OCI-LY7 (cell line): ENCODE results near the gene CRY2. TPM values are rescaled to one million over a fixed set of nuclear protein-coding genes. Genes with fewer than 3 reads are reported as not detected.

Experiments
- BruUV-seq: library from RNA; stranded (reverse); fragments of 400-500 nt; replicated peaks from 2 replicates; lab custom pipeline; 2021; lab: Mats Ljungman, UMichigan
- CTCF ChIA-PET: fragments of 300-600 bp; sonication (Branson Sonifier 250); formaldehyde crosslinking; loops from one replicate; lab custom pipeline; 2022; ENCODE audit warnings: antibody characterized with exemption; ENCODE audit not compliant: unreplicated experiment; lab: Charles Lee
- POLR2A ChIA-PET: fragments of 300-600 bp; sonication (Branson Sonifier 250); formaldehyde crosslinking; loops from one replicate; lab custom pipeline; 2022; ENCODE audit warnings: antibody characterized with exemption; lab: Charles Lee
- DNase-seq: peaks from one replicate; pipeline ENCODE4 v3.0.0-alpha.2; 2015; ENCODE audit warnings: low spot score
- H2AFZ ChIP-seq: fragments of 200-600 bp; sonication (generic), shearing (Covaris generic); 2 replicates; pipeline ENCODE4 v1.6.1; 2014; ENCODE audit warnings: mild to moderate bottlenecking, antibody characterized with exemption, low read length, moderate library complexity
- H3K27ac ChIP-seq: fragments of 200-600 bp; sonication (generic); 2 replicates; pipeline ENCODE4 v1.5.1; 2014; ENCODE audit warnings: mixed run types, low read depth, mild to moderate bottlenecking, moderate library complexity, low read length, inconsistent platforms; ENCODE audit not compliant: poor library complexity, severe bottlenecking
- H3K36me3 ChIP-seq: fragments of 200-600 bp; sonication (generic); 2 replicates; pipeline ENCODE4 v1.6.1; 2014; ENCODE audit warnings: mild to moderate bottlenecking, antibody characterized with exemption, low read length, moderate library complexity, mixed read lengths; ENCODE audit not compliant: insufficient read depth
- H3K4me1 ChIP-seq: fragments of 200-600 bp; sonication (generic); 2 replicates; pipeline ENCODE4 v1.5.1; 2014; ENCODE audit warnings: mild to moderate bottlenecking, low read length; ENCODE audit not compliant: insufficient read depth, poor library complexity, severe bottlenecking
- H3K4me2 ChIP-seq: fragments of 200-600 bp; sonication (generic); 2 replicates; pipeline ENCODE4 v1.6.1; 2014; ENCODE audit warnings: mild to moderate bottlenecking, low read length
- H3K4me3 ChIP-seq: fragments of 200-600 bp; sonication (generic); 2 replicates; pipeline ENCODE4 v1.5.1; 2014; ENCODE audit warnings: mild to moderate bottlenecking, low read depth, low read length; ENCODE audit not compliant: poor library complexity, severe bottlenecking
- H3K79me2 ChIP-seq: fragments of 200-600 bp; sonication (generic); 2 replicates; pipeline ENCODE4 v1.6.1; 2016; ENCODE audit warnings: low read depth, mild to moderate bottlenecking, low read length, moderate library complexity, mixed read lengths; ENCODE audit not compliant: insufficient read depth
- H3K9me2 ChIP-seq: fragments of 200-600 bp; sonication (generic); 2 replicates; pipeline ENCODE4 v1.6.1; 2016; ENCODE audit warnings: mild to moderate bottlenecking, low read length, mixed read lengths; ENCODE audit not compliant: insufficient read depth
- H3K9me3 ChIP-seq: fragments of 200-600 bp; sonication (generic); 2 replicates; pipeline ENCODE4 v1.6.1; 2014; ENCODE audit warnings: mild to moderate bottlenecking, mixed run types, low read length, mixed read lengths
- H4K20me1 ChIP-seq: fragments of 200-600 bp; sonication (generic); 2 replicates; pipeline ENCODE4 v1.6.1; 2014; ENCODE audit warnings: mild to moderate bottlenecking, antibody characterized with exemption, low read length, moderate library complexity, mixed read lengths; ENCODE audit not compliant: insufficient read depth
- EZH2phosphoT487 ChIP-seq: fragments of 200-600 bp; sonication (generic); IDR thresholded peaks from 2 replicates; pipeline ENCODE4 v1.6.1; 2018; ENCODE audit warnings: low read depth, borderline replicate concordance, mild to moderate bottlenecking, mixed run types, antibody characterized with exemption, low read length, moderate library complexity, mixed read lengths
- intact Hi-C: fragments of 100-400 bp; cut with micrococcal nuclease; formaldehyde crosslinking; loops from one replicate; pipeline ENCODE4 v1.10.0; 2022; ENCODE audit not compliant: unreplicated experiment
- total RNA-seq, 2 experiments: library from RNA; depleted of rRNA in 1 of 2; stranded (reverse); fragments of >200 nt in 1 of 2; shearing (Covaris generic) in 1 of 2; gene quantifications; 2 replicates each; pipeline ENCODE4 v1.2.3, GENCODE V29; 2014 to 2022
- TF ChIP-seq, protein P1 (sequence below): fragments of 200-600 bp; sonication (generic); conservative IDR thresholded peaks from 2 replicates; pipeline ENCODE4 v1.5.1; 2014; ENCODE audit warnings: mild to moderate bottlenecking, antibody characterized with exemption, low read length, moderate library complexity, mixed read lengths

The CRY2 gene
- total RNA-seq, 2 experiments from 2014 or later: 19.2 to 24.6 TPM

DNA sequence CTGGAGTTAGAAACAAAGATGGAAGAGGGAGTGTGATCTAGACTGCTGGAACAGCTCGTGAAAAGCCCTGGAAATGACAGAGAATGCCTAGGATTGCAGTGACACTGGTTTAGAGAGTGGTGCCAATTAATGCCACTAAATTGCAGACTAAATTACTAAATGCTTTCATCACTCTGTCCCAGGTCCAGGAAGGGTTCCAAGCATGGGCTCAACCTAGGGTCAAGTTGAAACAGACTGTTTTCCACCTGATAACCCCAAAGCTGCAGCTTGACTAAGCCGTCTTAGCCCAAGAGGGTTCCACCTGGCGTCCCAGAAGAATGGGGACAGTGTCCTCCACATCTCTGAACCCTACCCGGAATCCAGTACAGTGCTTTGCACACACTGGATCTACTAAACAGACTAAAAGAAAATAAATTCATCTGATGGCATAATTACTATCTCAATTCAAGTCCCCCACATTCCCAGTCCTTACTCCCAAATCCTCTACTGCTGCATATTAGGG is 1.1 kb upstream of the CRY2 start:
- BruUV-seq: no TSS peak
- H4K20me1 ChIP-seq: peaks cover 12% of the 10 kb centered on the region; the same call in 1 of the 2 replicates
- H3K9me3 ChIP-seq: no peaks in the 10 kb centered on the region
- H3K4me1 ChIP-seq: peaks cover 36% of the 10 kb centered on the region
- DNase-seq: no peak
- H3K79me2 ChIP-seq: peaks cover 29% of the 10 kb centered on the region
- peak overlapping the region; percentile 80 for H2AFZ ChIP-seq
- H3K36me3 ChIP-seq: no peaks in the 10 kb centered on the region
- H3K4me2 ChIP-seq: peak overlapping the region; percentile 71
- ChIA-PET POLR2A (interaction anchor here (0.6 to 1.0 kb wide), 3 partner anchors 40 to 159 kb away, joined by 3 to 6 read pairs (median 3); no protein-coding TSS in a partner anchor), CTCF (interaction anchor here (0.5 to 1.4 kb wide), 3 partner anchors 9 to 75 kb away, joined by 3 to 4 read pairs (median 3); no protein-coding TSS in a partner anchor)
- intact Hi-C loops: loop anchor here (2.0 to 5.0 kb wide), 3 partner anchors 41 to 276 kb away; partner anchors contain the start of genes PHF21A and SLC35C1
- H3K27ac ChIP-seq: no peak overlapping the region
- no peaks in the 10 kb centered on the region for H3K9me2 ChIP-seq
- H3K4me3 ChIP-seq: peak overlapping the region; percentile 94
- no peak for TF ChIP-seq EZH2phosphoT487
- TF ChIP-seq, protein P1, sequence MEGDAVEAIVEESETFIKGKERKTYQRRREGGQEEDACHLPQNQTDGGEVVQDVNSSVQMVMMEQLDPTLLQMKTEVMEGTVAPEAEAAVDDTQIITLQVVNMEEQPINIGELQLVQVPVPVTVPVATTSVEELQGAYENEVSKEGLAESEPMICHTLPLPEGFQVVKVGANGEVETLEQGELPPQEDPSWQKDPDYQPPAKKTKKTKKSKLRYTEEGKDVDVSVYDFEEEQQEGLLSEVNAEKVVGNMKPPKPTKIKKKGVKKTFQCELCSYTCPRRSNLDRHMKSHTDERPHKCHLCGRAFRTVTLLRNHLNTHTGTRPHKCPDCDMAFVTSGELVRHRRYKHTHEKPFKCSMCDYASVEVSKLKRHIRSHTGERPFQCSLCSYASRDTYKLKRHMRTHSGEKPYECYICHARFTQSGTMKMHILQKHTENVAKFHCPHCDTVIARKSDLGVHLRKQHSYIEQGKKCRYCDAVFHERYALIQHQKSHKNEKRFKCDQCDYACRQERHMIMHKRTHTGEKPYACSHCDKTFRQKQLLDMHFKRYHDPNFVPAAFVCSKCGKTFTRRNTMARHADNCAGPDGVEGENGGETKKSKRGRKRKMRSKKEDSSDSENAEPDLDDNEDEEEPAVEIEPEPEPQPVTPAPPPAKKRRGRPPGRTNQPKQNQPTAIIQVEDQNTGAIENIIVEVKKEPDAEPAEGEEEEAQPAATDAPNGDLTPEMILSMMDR: no peak

DNA sequence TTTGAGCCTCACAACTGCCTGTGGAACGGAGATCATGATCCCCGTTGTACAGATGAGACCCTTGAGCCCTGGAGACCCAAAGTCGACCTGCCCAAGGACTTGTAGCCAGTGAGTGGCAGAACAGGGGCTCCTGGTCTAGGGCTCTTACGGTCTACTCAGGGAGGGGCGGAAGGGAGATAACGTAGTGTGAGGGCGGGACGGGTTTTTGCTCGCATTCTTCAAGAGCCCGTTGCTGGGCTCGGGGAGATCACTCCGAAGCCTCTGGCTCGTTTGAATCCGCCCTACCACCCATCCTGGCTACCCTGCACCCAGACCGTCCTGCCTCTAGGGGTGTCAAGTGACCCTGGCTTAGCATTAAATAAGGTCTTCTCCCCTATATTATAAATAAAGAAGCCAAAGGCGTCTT is 639 bp downstream of the CRY2 start:
- H3K27ac ChIP-seq: no peak overlapping the region
- DNase-seq: peak; percentile 69
- no peaks in the 10 kb centered on the region for H3K9me3 ChIP-seq
- CTCF ChIA-PET: interaction anchor here (0.6 kb wide), 6 partner anchors 83 to 1692 kb away, joined by 3 to 10 read pairs (median 7); no protein-coding TSS in a partner anchor
- BruUV-seq: no TSS peak
- TF ChIP-seq, protein P1: peak; percentile 51
- TF ChIP-seq EZH2phosphoT487: no peak
- H3K4me2 ChIP-seq: peak overlapping the region; percentile 96
- peaks cover 46% of the 10 kb centered on the region for H3K79me2 ChIP-seq
- H3K36me3 ChIP-seq: no peaks in the 10 kb centered on the region
- no peaks in the 10 kb centered on the region for H3K9me2 ChIP-seq
- POLR2A ChIA-PET: no interaction called here
- H3K4me1 ChIP-seq: peaks cover 48% of the 10 kb centered on the region
- H3K4me3 ChIP-seq: peak overlapping the region; percentile 94
- H2AFZ ChIP-seq: peak overlapping the region; percentile 67
- intact Hi-C loops: loop anchor here (1.0 to 5.0 kb wide), 4 partner anchors 43 to 274 kb away; partner anchors contain the start of genes PHF21A and SLC35C1
- H4K20me1 ChIP-seq: peaks cover 22% of the 10 kb centered on the region

- no TSS peak for BruUV-seq
- Histone ChIP-seq H2AFZ (no peak overlapping the region), H3K36me3 (no peaks in the 10 kb centered on the region), H3K9me2 (no peaks in the 10 kb centered on the region), H3K9me3 (no peaks in the 10 kb centered on the region), H4K20me1 (peaks cover 30% of the 10 kb centered on the region), H3K79me2 (peaks cover 54% of the 10 kb centered on the region), H3K27ac (no peak overlapping the region), H3K4me3 (peak overlapping the region; percentile 94), H3K4me1 (peaks cover 48% of the 10 kb centered on the region), H3K4me2 (peak overlapping the region; percentile 96)
- TF ChIP-seq, protein P1: no peak
- ChIA-PET POLR2A (no interaction called here), CTCF (interaction anchor here (0.6 kb wide), 6 partner anchors 82 to 1691 kb away, joined by 3 to 10 read pairs (median 7); no protein-coding TSS in a partner anchor)
- no peak for DNase-seq
- intact Hi-C loops: loop anchor here (1.0 to 5.0 kb wide), 3 partner anchors 76 to 274 kb away; partner anchors contain the start of gene PHF21A
Observed at GRCh38 chr11:45848654-45849081, 1.4 kb downstream of the CRY2 start.
